HG02840 (cell line): ENCODE results near the gene PARD3B.

Experiments used
- ATAC-seq: cut with Tn5 transposase; IDR thresholded peaks from one replicate; pipeline ENCODE4 v1.9.1; 2021; ENCODE audit warnings: mild to moderate bottlenecking, moderate library complexity, moderate number of reproducible peaks; ENCODE audit not compliant: unreplicated experiment, low FRiP score

The PARD3B gene

GRCh38 chr2:204586444-204587180 is 41.3 kb downstream of the PARD3B start:
- no peak for ATAC-seq

- ATAC-seq, result no peak
These were observed 44.8 kb downstream of the PARD3B start for GRCh38 chr2:204590063-204590462.

GRCh38 chr2:204591225-204591624 is 46.0 kb downstream of the PARD3B start:
- ATAC-seq, result no peak

GRCh38 chr2:204604061-204604460 is 58.8 kb downstream of the PARD3B start:
- ATAC-seq, result no peak

GRCh38 chr2:204608237-204608939 is 63.1 kb downstream of the PARD3B start:
- no peak for ATAC-seq

GRCh38 chr2:204611017-204611631 is 65.8 kb downstream of the PARD3B start:
- ATAC-seq, result no peak

GRCh38 chr2:204611764-204612163 is 66.5 kb downstream of the PARD3B start:
- ATAC-seq, result no peak

GRCh38 chr2:204613635-204614034 is 68.4 kb downstream of the PARD3B start:
- no peak for ATAC-seq

GRCh38 chr2:204615456-204615855 is 70.2 kb downstream of the PARD3B start:
- no peak for ATAC-seq

- ATAC-seq, result no peak
These were observed 79.9 kb downstream of the PARD3B start for GRCh38 chr2:204625135-204625534.

- no peak for ATAC-seq
These were observed 83.8 kb downstream of the PARD3B start for GRCh38 chr2:204628926-204629712.

- no peak for ATAC-seq
These were observed 87.1 kb downstream of the PARD3B start for GRCh38 chr2:204632410-204632809.

GRCh38 chr2:204634564-204634963 is 89.3 kb downstream of the PARD3B start:
- ATAC-seq, result no peak

- no peak for ATAC-seq
These were observed 90.2 kb downstream of the PARD3B start for GRCh38 chr2:204635478-204635877.

- ATAC-seq, result no peak
These were observed 93.4 kb downstream of the PARD3B start for GRCh38 chr2:204638471-204639194.

GRCh38 chr2:204643326-204643725 is 98.1 kb downstream of the PARD3B start:
- ATAC-seq, result no peak

- ATAC-seq, result no peak
These were observed 99.9 kb downstream of the PARD3B start for GRCh38 chr2:204645018-204645773.

GRCh38 chr2:204647626-204648025 is 102.4 kb downstream of the PARD3B start:
- no peak for ATAC-seq

- ATAC-seq, result no peak
These were observed 105.3 kb downstream of the PARD3B start for GRCh38 chr2:204650611-204651010.
